ENCODE results near the gene CNOT10.
"Not testable (repeated sequence)": the region's sequence is repeated elsewhere in the genome, so short reads cannot be mapped to it uniquely, and the experiment has no call there.

Gene CNOT10

GRCh38 chr3:32684800-32685542, at the start of gene CNOT10:
Gene CNOT10, plus strand, starts transcription at chr3:32685188. Its CDS starts 273 bp downstream, at chr3:32685461.
- peak; percentile 96 to 97 for DNase-seq

- no peak for DNase-seq
Observed at GRCh38 chr3:32640939-32641338, 44.0 kb upstream of the CNOT10 start.

- DNase-seq: no peak
Observed at GRCh38 chr3:32641356-32641755, 43.6 kb upstream of the CNOT10 start.

- DNase-seq: no peak
Observed at GRCh38 chr3:32643354-32643753, 41.6 kb upstream of the CNOT10 start.

GRCh38 chr3:32643816-32644215, 41.2 kb upstream of the CNOT10 start:
- DNase-seq: no peak

GRCh38 chr3:32644380-32644779, 40.6 kb upstream of the CNOT10 start:
- DNase-seq: no peak

- no peak for DNase-seq
Observed at GRCh38 chr3:32646761-32647160, 38.2 kb upstream of the CNOT10 start.

- DNase-seq: not testable (repeated sequence)
Observed at GRCh38 chr3:32652337-32653100, 32.5 kb upstream of the CNOT10 start.

- DNase-seq: no peak
Observed at GRCh38 chr3:32655167-32655566, 29.8 kb upstream of the CNOT10 start.

- no peak for DNase-seq
Observed at GRCh38 chr3:32660634-32661033, 24.4 kb upstream of the CNOT10 start.

- no peak for DNase-seq
Observed at GRCh38 chr3:32662647-32663046, 22.3 kb upstream of the CNOT10 start.

- DNase-seq: peak; percentile 37 to 74
Observed at GRCh38 chr3:32664630-32665075, 20.3 kb upstream of the CNOT10 start.

GRCh38 chr3:32667072-32667582, 17.9 kb upstream of the CNOT10 start:
- no peak for DNase-seq

GRCh38 chr3:32669226-32669625, 15.8 kb upstream of the CNOT10 start:
- DNase-seq: not testable (repeated sequence)

GRCh38 chr3:32673730-32674129, 11.3 kb upstream of the CNOT10 start:
- not testable (repeated sequence) for DNase-seq

- DNase-seq: no peak
Observed at GRCh38 chr3:32675164-32675563, 9.8 kb upstream of the CNOT10 start.

GRCh38 chr3:32675650-32676049, 9.3 kb upstream of the CNOT10 start:
- DNase-seq: no peak

- no peak for DNase-seq
Observed at GRCh38 chr3:32681811-32682210, 3.2 kb upstream of the CNOT10 start.

- no peak for DNase-seq
Observed at GRCh38 chr3:32684029-32684799, 774 bp upstream of the CNOT10 start.

- peak in 1 of 2 donors; percentile 21 for DNase-seq
Observed at GRCh38 chr3:32685543-32686185, 676 bp downstream of the CNOT10 start.

- no peak for DNase-seq
Observed at GRCh38 chr3:32686713-32687112, 1.7 kb downstream of the CNOT10 start.

- no peak for DNase-seq
Observed at GRCh38 chr3:32691847-32692246, 6.9 kb downstream of the CNOT10 start.

GRCh38 chr3:32696523-32696922, 11.5 kb downstream of the CNOT10 start:
- DNase-seq: no peak

Data from inflammatory macrophage treated with lipopolysaccharide for 1 hour (primary cell).